Measurements from ENCODE around the gene NTHL1.

NTHL1 gene

GRCh38 chr16:2042986-2043666 is 4.5 kb downstream of the NTHL1 start:
- TF ChIP-seq CTCF (conservative IDR thresholded peaks at IDR 0.05; ENCODE audit: control insufficient read depth, insufficient read depth, low read depth, low read length), result no peak
- no peak overlapping the region for H3K4me3 ChIP-seq (ENCODE audit: control insufficient read depth, low read depth, low read length)
- no peak for DNase-seq (ENCODE audit: low read depth)

GRCh38 chr16:2042171-2042985 is 5.3 kb downstream of the NTHL1 start:
- no peak for DNase-seq (ENCODE audit: low read depth)
- H3K4me3 ChIP-seq (ENCODE audit: control insufficient read depth, low read depth, low read length), result no peak overlapping the region
- TF ChIP-seq CTCF (conservative IDR thresholded peaks at IDR 0.05; ENCODE audit: control insufficient read depth, insufficient read depth, low read depth, low read length), result no peak

- H3K4me3 ChIP-seq (ENCODE audit: control insufficient read depth, low read depth, low read length), result no peak overlapping the region
- TF ChIP-seq CTCF (conservative IDR thresholded peaks at IDR 0.05; ENCODE audit: control insufficient read depth, insufficient read depth, low read depth, low read length), result no peak
- DNase-seq (ENCODE audit: low read depth), result no peak
Measured at GRCh38 chr16:2040787-2041522, 6.7 kb downstream of the NTHL1 start.

GRCh38 chr16:2040041-2040786 is 7.4 kb downstream of the NTHL1 start:
- no peak overlapping the region for H3K4me3 ChIP-seq (ENCODE audit: control insufficient read depth, low read depth, low read length)
- no peak for TF ChIP-seq CTCF (conservative IDR thresholded peaks at IDR 0.05; ENCODE audit: control insufficient read depth, insufficient read depth, low read depth, low read length)
- DNase-seq (ENCODE audit: low read depth), result no peak

GRCh38 chr16:2039274-2040031 is 8.2 kb downstream of the NTHL1 start:
- TF ChIP-seq CTCF (conservative IDR thresholded peaks at IDR 0.05; ENCODE audit: control insufficient read depth, insufficient read depth, low read depth, low read length), result no peak
- peak; percentile 58 for DNase-seq (ENCODE audit: low read depth)
- H3K4me3 ChIP-seq (ENCODE audit: control insufficient read depth, low read depth, low read length), result no peak overlapping the region
